ENCODE results near the gene IFFO2. TPM values are rescaled to one million over a fixed set of nuclear protein-coding genes. Genes with fewer than 3 reads are reported as not detected.

The IFFO2 gene
- total and polyA plus RNA-seq, 2 donors (not counting 1 experiment from before 2014, with no cell fraction given): 16.8 to 19.2 TPM

DNA sequence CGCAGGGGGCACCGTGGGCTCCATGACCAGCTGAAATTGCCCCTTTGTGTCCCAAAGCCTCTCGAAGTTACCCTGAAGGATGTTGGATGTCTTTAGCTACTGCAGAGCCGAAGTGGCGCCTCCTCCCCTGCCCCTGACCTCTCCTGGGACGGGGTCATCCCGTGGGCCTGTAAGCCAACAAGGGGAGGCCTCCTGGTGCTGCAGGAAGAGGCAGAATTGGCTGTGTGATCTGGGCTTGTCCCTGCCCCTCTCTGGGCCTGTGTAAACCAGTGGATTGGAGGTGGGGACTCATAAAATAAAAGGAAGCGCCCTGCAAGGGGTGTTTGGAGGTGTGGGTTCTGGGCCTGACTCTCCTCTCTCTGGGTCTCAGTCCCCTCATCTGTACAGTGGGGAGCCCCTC lies 94.9 kb downstream of the IFFO2 start:
- TF ChIP-seq, protein P1, sequence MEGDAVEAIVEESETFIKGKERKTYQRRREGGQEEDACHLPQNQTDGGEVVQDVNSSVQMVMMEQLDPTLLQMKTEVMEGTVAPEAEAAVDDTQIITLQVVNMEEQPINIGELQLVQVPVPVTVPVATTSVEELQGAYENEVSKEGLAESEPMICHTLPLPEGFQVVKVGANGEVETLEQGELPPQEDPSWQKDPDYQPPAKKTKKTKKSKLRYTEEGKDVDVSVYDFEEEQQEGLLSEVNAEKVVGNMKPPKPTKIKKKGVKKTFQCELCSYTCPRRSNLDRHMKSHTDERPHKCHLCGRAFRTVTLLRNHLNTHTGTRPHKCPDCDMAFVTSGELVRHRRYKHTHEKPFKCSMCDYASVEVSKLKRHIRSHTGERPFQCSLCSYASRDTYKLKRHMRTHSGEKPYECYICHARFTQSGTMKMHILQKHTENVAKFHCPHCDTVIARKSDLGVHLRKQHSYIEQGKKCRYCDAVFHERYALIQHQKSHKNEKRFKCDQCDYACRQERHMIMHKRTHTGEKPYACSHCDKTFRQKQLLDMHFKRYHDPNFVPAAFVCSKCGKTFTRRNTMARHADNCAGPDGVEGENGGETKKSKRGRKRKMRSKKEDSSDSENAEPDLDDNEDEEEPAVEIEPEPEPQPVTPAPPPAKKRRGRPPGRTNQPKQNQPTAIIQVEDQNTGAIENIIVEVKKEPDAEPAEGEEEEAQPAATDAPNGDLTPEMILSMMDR (IDR thresholded peaks at IDR 0.05): no peak
- no peak for TF ChIP-seq EZH2 (IDR thresholded peaks at IDR 0.05; ENCODE audit: borderline replicate concordance, insufficient read depth, low read depth, low read length, poor library complexity, severe bottlenecking)
- Mint-ChIP-seq H3K4me1 (no peaks in the 10 kb centered on the region), H3K27ac (no peak overlapping the region), H3K27me3 (peaks cover 4% of the 10 kb centered on the region), H3K9me3 (ENCODE audit: insufficient read depth) (no peaks in the 10 kb centered on the region), H3K4me3 (no peak overlapping the region)
- H4K20me1 ChIP-seq (ENCODE audit: control insufficient read depth, insufficient read depth, low read length, poor library complexity, severe bottlenecking): no peaks in the 10 kb centered on the region
- H3K27ac ChIP-seq (ENCODE audit: low read length in 2 of 2): no peak overlapping the region
- no peaks in the 10 kb centered on the region for H3K79me2 ChIP-seq (ENCODE audit: control insufficient read depth, insufficient read depth, low read length)
- ChIA-PET POLR2A (no interaction called here), CTCF (interaction anchor here (1.2 kb wide), 1 partner anchor 17 kb away, joined by 3 read pairs; no protein-coding TSS in a partner anchor)
- H3K9ac ChIP-seq (ENCODE audit: low read length): no peak overlapping the region
- no peak overlapping the region for H2AFZ ChIP-seq (ENCODE audit: insufficient read depth, low read depth, low read length, poor library complexity, severe bottlenecking)
- peaks cover 0 to 6% (median 0%) of the 10 kb centered on the region in 4 experiments for H3K27me3 ChIP-seq (replicated peaks in 1 of 4; ENCODE audit: control extremely low read depth in 1 of 4, control insufficient read depth in 3 of 4, insufficient read depth in 4 of 4, low read length in 3 of 4)
- ATAC-seq (ENCODE audit: low read depth): no peak
- DNase-seq: no peak
- no peaks in the 10 kb centered on the region for H3K36me3 ChIP-seq (replicated peaks in 1 of 2; ENCODE audit: control extremely low read depth in 1 of 2, control insufficient read depth in 1 of 2, extremely low read depth in 1 of 2, insufficient read depth in 2 of 2, low read length in 1 of 2)
- no peaks in the 10 kb centered on the region for H3K4me1 ChIP-seq (ENCODE audit: control insufficient read depth in 2 of 2, insufficient read depth in 2 of 2, low read length in 2 of 2)
- no peak overlapping the region for H3K4me3 ChIP-seq (ENCODE audit: control extremely low read depth in 1 of 5, extremely low read depth in 1 of 5, insufficient read depth in 1 of 5, low read depth in 2 of 5, low read length in 4 of 5)
- WGBS (ENCODE audit: insufficient coverage): 67% methylated on average over 7 of the region's 8 CpGs
- intact Hi-C loops (cut with micrococcal nuclease): no loop called here
- H3K9me3 ChIP-seq (ENCODE audit: control extremely low read depth in 1 of 3, control insufficient read depth in 2 of 3, insufficient read depth in 1 of 3, low read length in 2 of 3): no peaks in the 10 kb centered on the region
- H3K4me2 ChIP-seq (replicated peaks; ENCODE audit: low read depth, low read length, poor library complexity, severe bottlenecking): no peak overlapping the region

DNA sequence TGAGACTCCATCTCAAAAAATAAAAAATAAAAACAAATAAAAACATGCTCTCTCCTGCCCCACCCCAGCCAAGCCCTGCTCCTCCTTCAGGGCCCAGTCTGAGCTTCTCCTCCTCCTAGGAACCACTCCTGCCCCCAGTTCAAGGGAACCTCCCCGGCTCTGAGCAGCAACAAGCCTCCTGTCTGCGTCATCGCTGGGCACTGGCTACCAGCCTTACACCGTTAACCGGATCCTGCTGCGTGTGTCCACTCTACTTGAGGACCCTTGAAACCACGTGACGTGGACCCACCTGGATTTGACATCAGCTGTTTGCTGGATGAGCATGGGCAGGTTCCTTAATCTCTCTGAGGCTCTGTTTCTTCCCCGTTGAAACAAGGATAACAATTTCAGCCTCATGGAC lies 95.4 kb downstream of the IFFO2 start:
- TF ChIP-seq, protein P1 (IDR thresholded peaks at IDR 0.05): no peak
- no peak for TF ChIP-seq EZH2 (IDR thresholded peaks at IDR 0.05; ENCODE audit: borderline replicate concordance, insufficient read depth, low read depth, low read length, poor library complexity, severe bottlenecking)
- no peaks in the 10 kb centered on the region for H3K79me2 ChIP-seq (ENCODE audit: control insufficient read depth, insufficient read depth, low read length)
- ChIA-PET CTCF (no interaction called here), POLR2A (no interaction called here)
- H3K4me1 ChIP-seq (ENCODE audit: control insufficient read depth in 2 of 2, insufficient read depth in 2 of 2, low read length in 2 of 2): no peaks in the 10 kb centered on the region
- 86% methylated on average over 9 of the region's 9 CpGs for WGBS (ENCODE audit: insufficient coverage)
- H3K27ac ChIP-seq (ENCODE audit: low read length in 2 of 2): no peak overlapping the region
- H3K27ac Mint-ChIP-seq: no peak overlapping the region
- DNase-seq: no peak
- H3K4me1 Mint-ChIP-seq: no peaks in the 10 kb centered on the region
- H3K4me2 ChIP-seq (replicated peaks; ENCODE audit: low read depth, low read length, poor library complexity, severe bottlenecking): no peak overlapping the region
- peaks cover 0 to 6% (median 0%) of the 10 kb centered on the region in 4 experiments for H3K27me3 ChIP-seq (replicated peaks in 1 of 4; ENCODE audit: control extremely low read depth in 1 of 4, control insufficient read depth in 3 of 4, insufficient read depth in 4 of 4, low read length in 3 of 4)
- no peaks in the 10 kb centered on the region for H3K36me3 ChIP-seq (replicated peaks in 1 of 2; ENCODE audit: control extremely low read depth in 1 of 2, control insufficient read depth in 1 of 2, extremely low read depth in 1 of 2, insufficient read depth in 2 of 2, low read length in 1 of 2)
- no peak overlapping the region for H2AFZ ChIP-seq (ENCODE audit: insufficient read depth, low read depth, low read length, poor library complexity, severe bottlenecking)
- H4K20me1 ChIP-seq (ENCODE audit: control insufficient read depth, insufficient read depth, low read length, poor library complexity, severe bottlenecking): no peaks in the 10 kb centered on the region
- H3K9ac ChIP-seq (ENCODE audit: low read length): no peak overlapping the region
- ATAC-seq (ENCODE audit: low read depth): no peak
- no peak overlapping the region for H3K4me3 Mint-ChIP-seq
- H3K9me3 ChIP-seq (ENCODE audit: control extremely low read depth in 1 of 3, control insufficient read depth in 2 of 3, insufficient read depth in 1 of 3, low read length in 2 of 3): no peaks in the 10 kb centered on the region
- no peak overlapping the region for H3K4me3 ChIP-seq (ENCODE audit: control extremely low read depth in 1 of 5, extremely low read depth in 1 of 5, insufficient read depth in 1 of 5, low read depth in 2 of 5, low read length in 4 of 5)
- H3K27me3 Mint-ChIP-seq: peaks cover 5% of the 10 kb centered on the region
- no peaks in the 10 kb centered on the region for H3K9me3 Mint-ChIP-seq (ENCODE audit: insufficient read depth)
- intact Hi-C loops (cut with micrococcal nuclease): no loop called here
